ENCODE results near the gene RALGPS1. TPM values are rescaled to one million over a fixed set of nuclear protein-coding genes. Genes with fewer than 3 reads are reported as not detected.

The RALGPS1 gene
- total RNA-seq, 4 donors from 2014 or later, result 2.2 to 10.3 (median 5.4) TPM

- TF ChIP-seq CTCF (IDR thresholded peaks at IDR 0.05 in 4 of 5, conservative IDR thresholded peaks at IDR 0.05 in 1 of 5), result no peak
- no peak for TF ChIP-seq POLR2A (IDR thresholded peaks at IDR 0.05)
- intact Hi-C loops (cut with DNase I; ENCODE audit: low total_unique reads), result no loop called here
- in situ Hi-C loops (cut with MboI; ENCODE audit: low sequenced_read_pairs in 4 of 4), result no loop called here
- no peaks in the 10 kb centered on the region for H3K27me3 ChIP-seq
- H3K4me1 ChIP-seq, result no peaks in the 10 kb centered on the region
- no peak overlapping the region for H3K27ac ChIP-seq
- no peaks in the 10 kb centered on the region for H3K9me3 ChIP-seq
- no peak for DNase-seq
- no peak overlapping the region for H3K4me3 ChIP-seq
- peaks cover 0 to 31% of the 10 kb centered on the region in 2 donors for H3K36me3 ChIP-seq
- no peak for ATAC-seq
These were observed 178.9 kb downstream of the RALGPS1 start for GRCh38 chr9:127093319-127094020.

- ATAC-seq, result no peak
These were observed 180.8 kb downstream of the RALGPS1 start for GRCh38 chr9:127095411-127095810.

GRCh38 chr9:127096208-127096607 is 181.6 kb downstream of the RALGPS1 start:
- TF ChIP-seq POLR2A (IDR thresholded peaks at IDR 0.05) (no peak), CTCF (IDR thresholded peaks at IDR 0.05 in 4 of 5, conservative IDR thresholded peaks at IDR 0.05 in 1 of 5) (no peak)
- H3K9me3 ChIP-seq, result no peaks in the 10 kb centered on the region
- in situ Hi-C loops (cut with MboI; ENCODE audit: low sequenced_read_pairs in 4 of 4) (no loop called here), intact Hi-C loops (cut with DNase I; ENCODE audit: low total_unique reads) (no loop called here)
- peak overlapping the region in 1 of 4 donors; percentile 29 for H3K27ac ChIP-seq
- ATAC-seq (no peak), DNase-seq (no peak)
- H3K4me3 ChIP-seq, result no peak overlapping the region
- peaks cover 0 to 21% of the 10 kb centered on the region in 2 donors for H3K36me3 ChIP-seq
- H3K4me1 ChIP-seq, result no peaks in the 10 kb centered on the region
- no peaks in the 10 kb centered on the region for H3K27me3 ChIP-seq

More at GRCh38 chr9:127095411-127095810, 180.8 kb downstream of the RALGPS1 start:
- TF ChIP-seq CTCF (IDR thresholded peaks at IDR 0.05 in 4 of 5, conservative IDR thresholded peaks at IDR 0.05 in 1 of 5), result no peak
- TF ChIP-seq POLR2A (IDR thresholded peaks at IDR 0.05), result no peak
- Histone ChIP-seq H3K4me3 (no peak overlapping the region), H3K9me3 (no peaks in the 10 kb centered on the region), H3K4me1 (no peaks in the 10 kb centered on the region), H3K27me3 (no peaks in the 10 kb centered on the region), H3K36me3 (peaks cover 0 to 21% of the 10 kb centered on the region in 2 donors), H3K27ac (peak overlapping the region in 1 of 4 donors; percentile 29)
- no peak for DNase-seq
- in situ Hi-C loops (cut with MboI; ENCODE audit: low sequenced_read_pairs in 4 of 4) (no loop called here), intact Hi-C loops (cut with DNase I; ENCODE audit: low total_unique reads) (no loop called here)

GRCh38 chr9:127097683-127098082 is 183.1 kb downstream of the RALGPS1 start:
- no peaks in the 10 kb centered on the region for H3K27me3 ChIP-seq
- no peak for ATAC-seq
- no peak overlapping the region for H3K27ac ChIP-seq
- no peak overlapping the region for H3K4me3 ChIP-seq
- no peaks in the 10 kb centered on the region for H3K9me3 ChIP-seq
- H3K4me1 ChIP-seq, result no peaks in the 10 kb centered on the region
- TF ChIP-seq CTCF (IDR thresholded peaks at IDR 0.05 in 4 of 5, conservative IDR thresholded peaks at IDR 0.05 in 1 of 5) (no peak), POLR2A (IDR thresholded peaks at IDR 0.05) (no peak)
- peaks cover 0 to 9% of the 10 kb centered on the region in 2 donors for H3K36me3 ChIP-seq
- DNase-seq, result no peak
- in situ Hi-C loops (cut with MboI; ENCODE audit: low sequenced_read_pairs in 4 of 4) (no loop called here), intact Hi-C loops (cut with DNase I; ENCODE audit: low total_unique reads) (no loop called here)

Data from gastrocnemius medialis (tissue), 4 donors.